GM18951 (cell line): ENCODE measurements around the gene CDK5RAP2.
"Not testable (repeated sequence)": the region's sequence is repeated elsewhere in the genome, so short reads cannot be mapped to it uniquely, and the experiment has no call there.

Source experiments
- POLR2A ChIP-seq: IDR thresholded peaks from 4 replicates; pipeline ENCODE4 v1.6.1; 2011; ENCODE audit warnings: mild to moderate bottlenecking; ENCODE audit not compliant: insufficient read length, insufficient read depth; ENCODE audit errors: extremely low read depth
- in situ Hi-C: fragments of 300-500 bp; cut with MboI; formaldehyde crosslinking; loops from one replicate; pipeline ENCODE4 v1.12.0; 2022; ENCODE audit warnings: low sequenced_read_pairs, mixed read lengths, inconsistent platforms; ENCODE audit not compliant: unreplicated experiment

CDK5RAP2 gene

DNA sequence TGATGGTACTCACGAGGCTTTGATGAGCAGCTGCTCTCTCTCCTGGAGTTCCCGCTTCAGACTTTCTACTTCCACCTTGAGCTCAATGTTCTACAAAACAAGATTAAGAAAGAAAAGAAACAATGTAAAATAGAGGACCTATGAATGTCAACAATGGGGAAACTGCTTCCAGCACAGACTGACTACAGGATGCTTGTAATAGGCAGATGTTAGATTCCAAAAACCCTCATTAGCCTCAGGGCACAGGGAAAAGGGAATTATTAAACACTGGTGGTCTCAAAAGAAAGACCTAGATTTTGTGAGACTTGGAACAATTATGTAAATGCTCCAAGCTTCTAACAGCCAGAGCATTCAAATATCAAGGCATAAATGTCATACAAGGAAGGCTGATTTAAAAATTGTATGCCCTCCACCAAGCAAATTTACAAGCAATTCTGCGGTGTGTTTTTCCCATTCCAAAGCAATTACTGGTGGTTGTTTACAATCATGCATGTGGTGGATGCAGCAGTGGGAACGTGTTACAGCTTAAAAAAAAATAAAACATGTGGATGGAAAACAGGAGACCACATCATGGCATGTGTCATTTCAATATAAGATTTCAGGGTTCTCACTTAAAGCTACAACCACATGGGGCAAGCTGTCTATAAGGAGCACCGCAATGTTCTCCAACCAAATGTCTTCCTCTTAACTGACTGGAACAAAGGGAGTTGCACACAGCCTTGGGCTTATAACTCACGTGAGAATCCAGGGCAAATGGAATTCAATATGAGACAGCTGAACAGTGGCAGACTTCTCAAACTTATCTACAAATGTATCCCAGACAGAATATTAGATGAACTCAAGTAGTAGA, 34.0 kb downstream of the CDK5RAP2 start:
- TF ChIP-seq POLR2A, result no peak
- in situ Hi-C loops, result no loop called here

GRCh38 chr9:120544441-120544840, 35.5 kb downstream of the CDK5RAP2 start:
- no peak for TF ChIP-seq POLR2A
- in situ Hi-C loops, result no loop called here

DNA sequence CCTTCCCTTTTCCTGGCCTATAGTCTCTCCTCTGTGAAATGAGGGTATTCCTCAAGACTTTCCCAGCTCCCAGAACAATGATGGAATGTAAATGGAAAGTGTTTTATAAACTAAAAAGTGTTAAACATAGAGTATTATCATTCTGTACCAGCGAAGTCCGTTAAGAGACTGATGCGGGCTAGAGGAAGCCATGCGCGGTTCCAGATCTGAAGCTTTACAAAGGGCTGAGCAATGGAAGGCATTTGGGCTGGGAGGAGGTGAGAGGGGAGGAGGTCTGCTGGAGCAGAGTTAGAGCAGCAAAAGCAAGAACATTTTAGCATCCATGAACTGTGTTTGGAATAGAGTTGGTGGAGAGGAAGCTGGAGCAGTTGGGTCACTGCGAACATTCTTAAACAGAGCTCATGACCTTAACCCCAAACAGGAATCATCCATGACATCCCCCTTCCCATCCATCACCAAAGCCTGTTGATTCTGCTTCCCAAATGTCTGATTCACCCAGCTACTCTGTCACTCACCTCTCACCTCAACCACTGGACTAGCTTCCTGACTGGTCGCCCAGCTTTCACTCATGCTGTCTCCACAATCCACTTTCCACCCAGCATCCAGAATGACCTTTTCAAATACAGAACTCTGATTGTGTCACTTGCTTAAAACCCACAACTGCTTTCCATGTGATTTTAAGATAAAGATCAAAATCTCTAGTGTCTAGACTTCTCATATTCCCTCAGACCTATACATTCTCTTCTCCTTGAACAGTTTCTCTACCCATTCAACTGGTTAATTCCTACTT, 37.1 kb downstream of the CDK5RAP2 start:
- TF ChIP-seq POLR2A, result no peak

GRCh38 chr9:120541921-120542320, 38.0 kb downstream of the CDK5RAP2 start:
- TF ChIP-seq POLR2A, result no peak
- in situ Hi-C loops, result no loop called here

More for the DNA sequence above, 37.1 kb downstream of the CDK5RAP2 start:
- in situ Hi-C loops, result no loop called here

DNA sequence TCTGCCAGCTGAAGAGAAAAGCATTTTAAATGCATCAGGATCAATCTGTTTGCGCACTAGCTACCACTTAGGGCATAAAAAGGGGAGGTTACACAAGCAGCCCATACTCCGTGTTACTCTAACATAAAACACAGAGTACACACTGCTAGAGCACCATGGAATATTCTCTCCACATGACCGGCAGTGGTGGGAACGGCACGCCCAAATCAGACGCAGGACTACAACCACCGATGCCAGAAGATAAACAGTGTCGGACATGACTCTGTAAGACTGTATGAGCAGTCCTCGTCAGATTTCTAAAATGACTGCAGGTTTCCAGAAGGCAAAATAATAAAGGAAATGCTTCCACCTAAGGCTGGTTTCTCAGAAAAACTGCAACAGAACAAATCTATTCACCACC, 40.0 kb downstream of the CDK5RAP2 start:
- in situ Hi-C loops, result no loop called here
- TF ChIP-seq POLR2A, result no peak

GRCh38 chr9:120538339-120538738, 41.6 kb downstream of the CDK5RAP2 start:
- TF ChIP-seq POLR2A, result no peak
- in situ Hi-C loops, result no loop called here

DNA sequence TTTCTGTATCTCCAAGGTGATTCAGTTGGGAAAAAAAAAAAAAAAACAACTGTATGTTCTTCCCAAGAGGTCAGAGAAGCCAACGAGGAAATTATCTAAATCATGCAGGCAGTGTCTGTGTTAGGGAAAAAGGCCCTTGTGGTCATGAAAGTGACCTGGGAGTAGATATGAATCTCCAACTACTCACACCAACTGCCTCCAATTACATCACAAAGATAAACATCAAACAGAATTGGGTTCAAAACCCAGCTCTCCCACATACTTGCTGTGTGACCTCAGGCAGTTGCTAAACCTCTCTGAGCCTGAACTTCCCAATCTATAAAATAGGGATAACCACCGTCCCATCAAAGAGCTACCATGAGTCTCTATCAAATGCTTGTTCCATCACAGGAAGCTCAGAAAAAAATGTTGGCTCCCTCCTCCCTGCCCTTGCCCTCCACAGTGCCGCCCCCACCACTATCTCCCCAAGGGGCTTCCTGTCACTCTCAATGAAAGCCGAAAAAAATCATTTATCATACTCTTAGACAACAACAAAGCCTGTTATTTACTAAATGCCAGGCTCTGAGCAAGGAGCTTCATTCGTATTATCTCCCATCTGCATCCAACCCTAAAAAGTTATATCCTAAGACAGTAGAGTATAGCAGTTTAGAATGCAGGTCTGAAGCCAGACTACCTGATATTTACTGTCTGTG, 42.9 kb downstream of the CDK5RAP2 start:
- in situ Hi-C loops, result no loop called here

DNA sequence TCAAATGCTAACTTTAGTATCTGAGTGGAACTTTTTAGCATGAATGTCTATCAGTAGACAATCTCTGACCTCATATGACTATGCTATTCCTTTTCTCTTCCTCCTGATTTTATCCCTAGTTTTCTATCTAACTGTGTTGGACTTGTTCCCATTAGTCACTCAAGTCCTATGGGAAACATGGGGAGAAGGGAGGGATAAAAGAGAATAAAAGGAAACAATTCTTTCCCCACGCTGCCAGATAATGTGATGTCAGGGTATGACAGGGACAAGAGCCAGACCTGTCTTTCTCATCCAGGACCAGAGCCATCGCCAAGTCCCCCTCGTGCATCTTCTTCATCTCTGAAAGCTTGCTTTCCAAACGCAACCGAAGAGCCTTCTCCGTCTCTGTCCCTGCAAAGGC, 43.9 kb downstream of the CDK5RAP2 start:
- in situ Hi-C loops, result no loop called here
- TF ChIP-seq POLR2A, result no peak

More for the DNA sequence above, 42.9 kb downstream of the CDK5RAP2 start:
- no peak for TF ChIP-seq POLR2A

- in situ Hi-C loops, result no loop called here
Measured at GRCh38 chr9:120534266-120534665, 45.7 kb downstream of the CDK5RAP2 start.

GRCh38 chr9:120532891-120533290, 47.1 kb downstream of the CDK5RAP2 start:
- in situ Hi-C loops, result no loop called here
- no peak for TF ChIP-seq POLR2A

More at GRCh38 chr9:120534266-120534665, 45.7 kb downstream of the CDK5RAP2 start:
- TF ChIP-seq POLR2A, result no peak

GRCh38 chr9:120532475-120532874, 47.5 kb downstream of the CDK5RAP2 start:
- in situ Hi-C loops, result no loop called here
- TF ChIP-seq POLR2A, result no peak

DNA sequence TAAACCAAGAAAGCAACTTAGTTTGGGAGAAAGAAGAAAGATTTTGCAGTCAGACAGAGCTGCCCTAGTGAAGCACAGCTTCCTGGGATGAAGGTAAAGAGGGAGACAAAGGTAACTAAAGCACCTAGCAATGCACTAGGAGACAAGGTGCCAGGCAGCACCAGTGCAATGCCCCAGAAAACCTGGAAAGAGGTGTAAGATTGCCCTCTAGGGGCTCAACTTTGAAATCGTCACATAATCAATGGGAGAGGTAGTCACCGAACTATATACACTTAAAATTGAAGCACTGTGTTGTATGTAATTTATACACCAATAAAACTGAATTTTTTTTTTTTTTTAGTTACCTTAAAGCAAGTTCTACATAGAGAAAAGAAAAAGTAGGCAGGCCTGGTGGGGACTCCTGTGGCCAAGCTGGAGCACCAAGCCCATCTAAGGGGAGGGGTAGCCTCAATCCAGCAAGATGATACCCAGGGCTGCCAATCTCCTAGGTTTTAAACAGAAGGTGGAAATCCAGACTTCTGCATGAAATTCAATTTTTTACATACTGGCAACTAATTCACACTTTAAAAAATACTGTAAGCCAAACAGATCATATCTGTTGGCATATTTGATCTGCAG, 48.2 kb downstream of the CDK5RAP2 start:
- in situ Hi-C loops, result no loop called here
- no peak for TF ChIP-seq POLR2A

GRCh38 chr9:120530220-120530832, 49.6 kb downstream of the CDK5RAP2 start:
- in situ Hi-C loops, result not testable (repeated sequence)
